Testis (tissue), 3 donors: Measurements from ENCODE around the gene CCDC7. TPM values are rescaled to one million over a fixed set of nuclear protein-coding genes. Genes with fewer than 3 reads are reported as not detected.
"Not testable (repeated sequence)": the region's sequence is repeated elsewhere in the genome, so short reads cannot be mapped to it uniquely, and the experiment has no call there.

Experiments used
- DNase-seq: peaks from one replicate; pipeline ENCODE4 v3.0.0-alpha.2; 2019
- H3K27ac ChIP-seq, 2 donors: fragments of 200-600 bp; sonication (generic); one replicate each; pipeline ENCODE4 v1.5.1; 2019
- H3K27me3 ChIP-seq: fragments of 200-600 bp; sonication (generic); one replicate; pipeline ENCODE4 v1.5.1; 2019
- H3K36me3 ChIP-seq: fragments of 200-600 bp; sonication (generic); one replicate; pipeline ENCODE4 v1.5.1; 2017; ENCODE audit warnings: low read depth; ENCODE audit errors: missing control alignments
- H3K4me1 ChIP-seq: fragments of 200-600 bp; sonication (generic); one replicate; pipeline ENCODE4 v1.5.1; 2019
- H3K4me3 ChIP-seq, 2 donors: fragments of 200-600 bp; sonication (generic); one replicate each; pipeline ENCODE4 v1.5.1; 2017 to 2019
- H3K9me3 ChIP-seq: fragments of 200-600 bp; sonication (generic); one replicate; pipeline ENCODE4 v1.5.1; 2017
- CTCF ChIP-seq, 3 experiments: fragments of 450-650 bp in 2 of 3; fragments of 200-600 bp in 1 of 3; sonication (generic) in 1 of 3; IDR thresholded peaks; one replicate each; pipeline ENCODE4 v1.5.1; 2016 to 2019; ENCODE audit warnings: antibody characterized with exemption in 3 of 3, mild to moderate bottlenecking in 2 of 3, moderate library complexity in 1 of 3
- POLR2A ChIP-seq: fragments of 450-650 bp; IDR thresholded peaks from one replicate; pipeline ENCODE4 v1.6.1; 2017; ENCODE audit warnings: antibody characterized with exemption, mild to moderate bottlenecking, moderate library complexity
- WGBS, 2 donors: methylation state at CpG; one replicate each; pipeline ENCODE4 v1.1.5; 2018; 5-methylcytosine and 5-hydroxymethylcytosine counted together
- intact Hi-C: fragments of 100-400 bp; cut with DNase I; formaldehyde crosslinking; loops from one replicate; pipeline ENCODE4 v1.15.1; 2023; ENCODE audit warnings: low total_unique reads
- polyA plus RNA-seq: library from polyadenylated mRNA; stranded (reverse); fragments of 350-450 nt; fragmentation: Illumina TruSeq; extraction: RNeasy Lipid Tissue Mini Kit (QIAGEN cat#74804); gene quantifications from one replicate; pipeline ENCODE4 v1.2.3, GENCODE V29; 2014; ENCODE audit warnings: low read depth, low replicate concordance; ENCODE audit not compliant: insufficient read depth
- total RNA-seq, 2 donors: library from RNA; depleted of rRNA; stranded (reverse); fragments of >200 nt; gene quantifications; one replicate each; pipeline ENCODE4 v1.2.3, GENCODE V29; 2016

The CCDC7 gene
- total and polyA plus RNA-seq, 3 donors from 2014 or later: 74.0 to 146 (median 74.5) TPM

DNA sequence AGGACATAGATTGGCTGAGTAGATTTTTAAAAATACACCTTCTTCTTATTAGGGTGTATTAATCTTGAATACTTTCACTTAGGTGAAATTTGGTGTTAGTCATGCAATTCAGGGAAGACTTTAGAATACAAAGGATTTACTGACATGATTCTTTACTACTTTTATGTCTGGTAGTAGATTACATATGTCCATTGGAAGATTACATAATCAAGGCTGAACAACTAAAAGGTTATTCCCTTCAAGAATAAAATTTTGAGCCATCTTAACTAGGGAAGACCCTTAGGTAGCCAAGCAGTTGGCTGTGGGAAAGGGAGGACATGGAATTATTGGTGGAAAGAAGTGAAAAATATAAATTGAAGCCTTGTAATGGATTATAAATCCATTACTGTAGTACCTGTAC lies 347.1 kb downstream of the CCDC7 start:
- Histone ChIP-seq H3K27ac (no peak overlapping the region), H3K9me3 (no peaks in the 10 kb centered on the region), H3K4me3 (no peak overlapping the region), H3K27me3 (no peaks in the 10 kb centered on the region), H3K4me1 (no peaks in the 10 kb centered on the region), H3K36me3 (no peaks in the 10 kb centered on the region)
- intact Hi-C loops: loop anchor here (5.0 kb wide), 1 partner anchor 214 kb away; no protein-coding TSS in a partner anchor
- TF ChIP-seq POLR2A: no peak
- no peak for DNase-seq

- TF ChIP-seq POLR2A (no peak), CTCF (IDR thresholded peaks at IDR 0.05) (peak; percentile 19 to 50 (median 49))
- H3K27ac ChIP-seq: no peak overlapping the region
- no peak for DNase-seq
Measured at GRCh38 chr10:32795598-32796183, 349.8 kb downstream of the CCDC7 start.

GRCh38 chr10:32797393-32797792 lies 351.5 kb downstream of the CCDC7 start:
- intact Hi-C loops, H3K4me1 ChIP-seq, DNase-seq, H3K27ac ChIP-seq, H3K27me3 ChIP-seq, H3K36me3 ChIP-seq, H3K9me3 ChIP-seq, H3K4me3 ChIP-seq: not testable (repeated sequence)
- 84 to 100% methylated on average over 3 of the region's 3 CpGs for WGBS, 2 donors

More at GRCh38 chr10:32795598-32796183, 349.8 kb downstream of the CCDC7 start:
- Histone ChIP-seq H3K36me3 (no peaks in the 10 kb centered on the region), H3K4me1 (no peaks in the 10 kb centered on the region), H3K9me3 (no peaks in the 10 kb centered on the region), H3K27me3 (no peaks in the 10 kb centered on the region), H3K4me3 (no peak overlapping the region)
- 48 to 50% methylated on average over 2 of the region's 2 CpGs for WGBS, 2 donors
- intact Hi-C loops: no loop called here

GRCh38 chr10:32846974-32847373 lies 401.0 kb downstream of the CCDC7 start:
- Histone ChIP-seq H3K27ac (no peak overlapping the region), H3K27me3 (no peaks in the 10 kb centered on the region), H3K9me3 (no peaks in the 10 kb centered on the region), H3K4me3 (no peak overlapping the region), H3K36me3 (no peaks in the 10 kb centered on the region), H3K4me1 (no peaks in the 10 kb centered on the region)
- TF ChIP-seq CTCF (IDR thresholded peaks at IDR 0.05) (no peak), POLR2A (no peak)
- intact Hi-C loops: no loop called here
- DNase-seq: no peak
- 89 to 92% methylated on average over 4 of the region's 4 CpGs for WGBS, 2 donors

- no peak for DNase-seq
- no peaks in the 10 kb centered on the region for H3K9me3 ChIP-seq
- H3K27ac ChIP-seq: no peak overlapping the region
- H3K4me3 ChIP-seq: no peak overlapping the region
- WGBS, 2 donors: 0% methylated on average over 1 of the region's 1 CpG
- intact Hi-C loops: no loop called here
- H3K4me1 ChIP-seq: no peaks in the 10 kb centered on the region
- TF ChIP-seq CTCF (IDR thresholded peaks at IDR 0.05) (no peak), POLR2A (no peak)
- no peaks in the 10 kb centered on the region for H3K27me3 ChIP-seq
- H3K36me3 ChIP-seq: no peaks in the 10 kb centered on the region
Measured at GRCh38 chr10:32851301-32851700, 405.4 kb downstream of the CCDC7 start.

DNA sequence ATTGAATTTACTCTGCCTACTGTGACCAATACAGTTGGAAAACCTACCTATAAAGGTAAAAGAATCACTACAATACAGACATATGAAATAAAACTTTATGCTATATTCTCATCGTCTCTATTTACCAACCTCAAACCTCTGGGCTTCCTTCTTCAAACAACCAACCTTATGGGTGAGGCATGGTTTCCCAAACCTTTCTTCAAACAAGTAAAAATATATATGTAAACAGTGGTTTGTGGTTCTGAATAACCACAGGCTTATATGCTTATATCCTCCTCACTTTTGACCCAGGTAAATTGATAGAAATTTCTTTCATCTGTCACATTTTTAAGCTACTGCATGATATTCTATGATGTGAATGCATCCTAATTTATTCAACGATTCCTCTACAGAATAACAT lies 408.5 kb downstream of the CCDC7 start:
- no peak for DNase-seq
- Histone ChIP-seq H3K9me3 (no peaks in the 10 kb centered on the region), H3K36me3 (no peaks in the 10 kb centered on the region), H3K27ac (no peak overlapping the region), H3K27me3 (no peaks in the 10 kb centered on the region), H3K4me3 (no peak overlapping the region), H3K4me1 (no peaks in the 10 kb centered on the region)
- intact Hi-C loops: no loop called here
- no peak for TF ChIP-seq POLR2A
- no peak for TF ChIP-seq CTCF (IDR thresholded peaks at IDR 0.05)
- WGBS, 2 donors: 85 to 97% methylated on average over 2 of the region's 2 CpGs
